GM12892 (cell line): Measurements from ENCODE around the gene RTP3.

Experiments used
- POLR2A ChIP-seq: IDR thresholded peaks from 2 replicates; pipeline ENCODE4 v1.6.1; 2011; ENCODE audit warnings: low read depth, low read length, control low read depth
- POLR2AphosphoS5 ChIP-seq: IDR thresholded peaks from 2 replicates; pipeline ENCODE4 v1.6.1; 2011; ENCODE audit warnings: low read depth, low read length, control low read depth
- TAF1 ChIP-seq: IDR thresholded peaks from 2 replicates; pipeline ENCODE4 v1.6.1; 2011; ENCODE audit warnings: low read depth, mild to moderate bottlenecking, control low read depth, low read length, borderline replicate concordance

GRCh38 chr3:46455231-46456115 is 42.3 kb upstream of the RTP3 start:
- no peak for TF ChIP-seq POLR2A
- TF ChIP-seq TAF1, result no peak
- TF ChIP-seq POLR2AphosphoS5, result no peak
